ENCODE data around the gene SELENOF.
A peak's percentile ranks its signal among the peaks of the same experiment; 100 is the strongest.
"Not testable (repeated sequence)": the region's sequence is repeated elsewhere in the genome, so short reads cannot be mapped to it uniquely, and the experiment has no call there.

Gene SELENOF

GRCh38 chr1:86846164-86846647, 67.7 kb downstream of the SELENOF start:
- in situ Hi-C loops (cut with HindIII; ENCODE audit: low pct_unique_long_range_greater_than_20kb, low sequenced_read_pairs) = no loop called here
- no peak for TF ChIP-seq JUND (IDR thresholded peaks at IDR 0.05; ENCODE audit: low read depth)
- no peak for DNase-seq (ENCODE audit: low read depth in 1 of 2, low spot score in 1 of 2)

GRCh38 chr1:86845514-86845913, 68.4 kb downstream of the SELENOF start:
- no peak for TF ChIP-seq JUND (IDR thresholded peaks at IDR 0.05; ENCODE audit: low read depth)
- DNase-seq (ENCODE audit: low read depth in 1 of 2, low spot score in 1 of 2) = no peak
- in situ Hi-C loops (cut with HindIII; ENCODE audit: low pct_unique_long_range_greater_than_20kb, low sequenced_read_pairs) = no loop called here

- no peak for DNase-seq (ENCODE audit: low read depth in 1 of 2, low spot score in 1 of 2)
- in situ Hi-C loops (cut with HindIII; ENCODE audit: low pct_unique_long_range_greater_than_20kb, low sequenced_read_pairs) = no loop called here
- no peak for TF ChIP-seq JUND (IDR thresholded peaks at IDR 0.05; ENCODE audit: low read depth)
Measured at GRCh38 chr1:86841116-86841515, 72.8 kb downstream of the SELENOF start.

- DNase-seq (ENCODE audit: low read depth in 1 of 2, low spot score in 1 of 2) = peak; percentile 39 to 87
- in situ Hi-C loops (cut with HindIII; ENCODE audit: low pct_unique_long_range_greater_than_20kb, low sequenced_read_pairs) = no loop called here
- TF ChIP-seq JUND (IDR thresholded peaks at IDR 0.05; ENCODE audit: low read depth) = no peak
Measured at GRCh38 chr1:86833461-86834215, 80.3 kb downstream of the SELENOF start.

- in situ Hi-C loops (cut with HindIII; ENCODE audit: low pct_unique_long_range_greater_than_20kb, low sequenced_read_pairs) = no loop called here
- DNase-seq (ENCODE audit: low read depth in 1 of 2, low spot score in 1 of 2) = no peak
Measured at GRCh38 chr1:86832433-86832832, 81.5 kb downstream of the SELENOF start.

GRCh38 chr1:86829321-86829720, 84.6 kb downstream of the SELENOF start:
- no peak for TF ChIP-seq JUND (IDR thresholded peaks at IDR 0.05; ENCODE audit: low read depth)
- DNase-seq (ENCODE audit: low read depth in 1 of 2, low spot score in 1 of 2) = no peak
- in situ Hi-C loops (cut with HindIII; ENCODE audit: low pct_unique_long_range_greater_than_20kb, low sequenced_read_pairs) = no loop called here

More at GRCh38 chr1:86832433-86832832, 81.5 kb downstream of the SELENOF start:
- no peak for TF ChIP-seq JUND (IDR thresholded peaks at IDR 0.05; ENCODE audit: low read depth)

- no peak for DNase-seq (ENCODE audit: low read depth in 1 of 2, low spot score in 1 of 2)
- in situ Hi-C loops (cut with HindIII; ENCODE audit: low pct_unique_long_range_greater_than_20kb, low sequenced_read_pairs) = no loop called here
- TF ChIP-seq JUND (IDR thresholded peaks at IDR 0.05; ENCODE audit: low read depth) = no peak
Measured at GRCh38 chr1:86828024-86828423, 85.9 kb downstream of the SELENOF start.

GRCh38 chr1:86826856-86827255, 87.1 kb downstream of the SELENOF start:
- in situ Hi-C loops (cut with HindIII; ENCODE audit: low pct_unique_long_range_greater_than_20kb, low sequenced_read_pairs) = no loop called here
- peak in 1 of 2 experiments; percentile 7 for DNase-seq (ENCODE audit: low read depth in 1 of 2, low spot score in 1 of 2)
- no peak for TF ChIP-seq JUND (IDR thresholded peaks at IDR 0.05; ENCODE audit: low read depth)

- no peak for TF ChIP-seq JUND (IDR thresholded peaks at IDR 0.05; ENCODE audit: low read depth)
- in situ Hi-C loops (cut with HindIII; ENCODE audit: low pct_unique_long_range_greater_than_20kb, low sequenced_read_pairs) = no loop called here
- DNase-seq (ENCODE audit: low read depth in 1 of 2, low spot score in 1 of 2) = peak in 1 of 2 experiments; percentile 23
Measured at GRCh38 chr1:86825319-86825718, 88.6 kb downstream of the SELENOF start.

- in situ Hi-C loops (cut with HindIII; ENCODE audit: low pct_unique_long_range_greater_than_20kb, low sequenced_read_pairs) = no loop called here
- TF ChIP-seq JUND (IDR thresholded peaks at IDR 0.05; ENCODE audit: low read depth) = no peak
- DNase-seq (ENCODE audit: low read depth in 1 of 2, low spot score in 1 of 2) = no peak
Measured at GRCh38 chr1:86823821-86824500, 90.0 kb downstream of the SELENOF start.

- no peak for TF ChIP-seq JUND (IDR thresholded peaks at IDR 0.05; ENCODE audit: low read depth)
- no peak for DNase-seq (ENCODE audit: low read depth in 1 of 2, low spot score in 1 of 2)
- in situ Hi-C loops (cut with HindIII; ENCODE audit: low pct_unique_long_range_greater_than_20kb, low sequenced_read_pairs) = no loop called here
Measured at GRCh38 chr1:86823386-86823785, 90.5 kb downstream of the SELENOF start.

- DNase-seq (ENCODE audit: low read depth in 1 of 2, low spot score in 1 of 2) = no peak
Measured at GRCh38 chr1:86822459-86822858, 91.5 kb downstream of the SELENOF start.

GRCh38 chr1:86821956-86822355, 92.0 kb downstream of the SELENOF start:
- no peak for DNase-seq (ENCODE audit: low read depth in 1 of 2, low spot score in 1 of 2)
- in situ Hi-C loops (cut with HindIII; ENCODE audit: low pct_unique_long_range_greater_than_20kb, low sequenced_read_pairs) = no loop called here
- TF ChIP-seq JUND (IDR thresholded peaks at IDR 0.05; ENCODE audit: low read depth) = no peak

More at GRCh38 chr1:86822459-86822858, 91.5 kb downstream of the SELENOF start:
- TF ChIP-seq JUND (IDR thresholded peaks at IDR 0.05; ENCODE audit: low read depth) = no peak
- in situ Hi-C loops (cut with HindIII; ENCODE audit: low pct_unique_long_range_greater_than_20kb, low sequenced_read_pairs) = no loop called here

GRCh38 chr1:86819970-86820369, 94.0 kb downstream of the SELENOF start:
- in situ Hi-C loops (cut with HindIII; ENCODE audit: low pct_unique_long_range_greater_than_20kb, low sequenced_read_pairs) = not testable (repeated sequence)

GRCh38 chr1:86817246-86817826, 96.6 kb downstream of the SELENOF start:
- DNase-seq (ENCODE audit: low read depth in 1 of 2, low spot score in 1 of 2); in situ Hi-C loops (cut with HindIII; ENCODE audit: low pct_unique_long_range_greater_than_20kb, low sequenced_read_pairs): not testable (repeated sequence)

More at GRCh38 chr1:86819970-86820369, 94.0 kb downstream of the SELENOF start:
- DNase-seq (ENCODE audit: low read depth in 1 of 2, low spot score in 1 of 2) = not testable (repeated sequence)

- DNase-seq (ENCODE audit: low read depth in 1 of 2, low spot score in 1 of 2); in situ Hi-C loops (cut with HindIII; ENCODE audit: low pct_unique_long_range_greater_than_20kb, low sequenced_read_pairs): not testable (repeated sequence)
Measured at GRCh38 chr1:86814118-86814517, 99.8 kb downstream of the SELENOF start.
